GM12873 (cell line): ENCODE measurements around the gene SFXN1.

Experiments used
- TF ChIP-seq, protein P1 (sequence below): IDR thresholded peaks from 2 replicates; pipeline ENCODE4 v1.5.1; 2012; ENCODE audit warnings: low read depth, mild to moderate bottlenecking, moderate library complexity, low read length, control low read depth; ENCODE audit not compliant: insufficient read depth; ENCODE audit errors: missing control alignments

Gene SFXN1

DNA sequence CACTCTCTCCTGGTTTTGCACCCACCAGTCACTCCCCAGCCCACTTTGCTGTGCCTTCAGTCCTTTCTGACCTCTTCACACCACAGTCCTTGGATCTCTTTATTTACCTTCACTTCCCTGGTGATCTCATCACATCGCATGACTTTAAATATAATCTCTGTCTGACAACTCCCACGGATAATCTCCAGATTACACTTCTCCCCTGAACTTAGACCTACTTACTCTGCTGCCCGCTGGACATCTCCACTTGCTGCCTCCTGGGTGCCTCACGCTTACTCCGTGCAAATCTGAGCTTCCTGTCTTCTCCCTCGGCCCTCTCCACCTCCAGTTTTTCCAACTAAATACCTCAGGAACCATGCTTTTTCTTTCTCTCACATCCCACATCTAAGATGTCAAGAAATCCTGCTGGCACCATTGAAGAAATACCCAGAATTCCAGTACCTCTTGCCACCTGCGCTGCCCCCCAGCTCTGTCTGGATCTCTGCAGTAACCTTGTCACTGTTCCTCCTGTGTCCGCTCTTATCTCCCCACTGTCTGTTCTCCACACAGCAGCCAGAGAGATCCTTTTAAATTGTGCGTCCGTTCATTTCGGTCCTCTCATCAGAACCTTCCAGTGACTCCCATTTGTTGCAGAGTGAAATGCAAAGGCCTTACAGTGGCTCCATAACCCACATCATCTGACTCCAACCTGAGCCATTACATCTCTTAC lies 9.3 kb downstream of the SFXN1 start:
- TF ChIP-seq, protein P1, sequence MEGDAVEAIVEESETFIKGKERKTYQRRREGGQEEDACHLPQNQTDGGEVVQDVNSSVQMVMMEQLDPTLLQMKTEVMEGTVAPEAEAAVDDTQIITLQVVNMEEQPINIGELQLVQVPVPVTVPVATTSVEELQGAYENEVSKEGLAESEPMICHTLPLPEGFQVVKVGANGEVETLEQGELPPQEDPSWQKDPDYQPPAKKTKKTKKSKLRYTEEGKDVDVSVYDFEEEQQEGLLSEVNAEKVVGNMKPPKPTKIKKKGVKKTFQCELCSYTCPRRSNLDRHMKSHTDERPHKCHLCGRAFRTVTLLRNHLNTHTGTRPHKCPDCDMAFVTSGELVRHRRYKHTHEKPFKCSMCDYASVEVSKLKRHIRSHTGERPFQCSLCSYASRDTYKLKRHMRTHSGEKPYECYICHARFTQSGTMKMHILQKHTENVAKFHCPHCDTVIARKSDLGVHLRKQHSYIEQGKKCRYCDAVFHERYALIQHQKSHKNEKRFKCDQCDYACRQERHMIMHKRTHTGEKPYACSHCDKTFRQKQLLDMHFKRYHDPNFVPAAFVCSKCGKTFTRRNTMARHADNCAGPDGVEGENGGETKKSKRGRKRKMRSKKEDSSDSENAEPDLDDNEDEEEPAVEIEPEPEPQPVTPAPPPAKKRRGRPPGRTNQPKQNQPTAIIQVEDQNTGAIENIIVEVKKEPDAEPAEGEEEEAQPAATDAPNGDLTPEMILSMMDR, result no peak

DNA sequence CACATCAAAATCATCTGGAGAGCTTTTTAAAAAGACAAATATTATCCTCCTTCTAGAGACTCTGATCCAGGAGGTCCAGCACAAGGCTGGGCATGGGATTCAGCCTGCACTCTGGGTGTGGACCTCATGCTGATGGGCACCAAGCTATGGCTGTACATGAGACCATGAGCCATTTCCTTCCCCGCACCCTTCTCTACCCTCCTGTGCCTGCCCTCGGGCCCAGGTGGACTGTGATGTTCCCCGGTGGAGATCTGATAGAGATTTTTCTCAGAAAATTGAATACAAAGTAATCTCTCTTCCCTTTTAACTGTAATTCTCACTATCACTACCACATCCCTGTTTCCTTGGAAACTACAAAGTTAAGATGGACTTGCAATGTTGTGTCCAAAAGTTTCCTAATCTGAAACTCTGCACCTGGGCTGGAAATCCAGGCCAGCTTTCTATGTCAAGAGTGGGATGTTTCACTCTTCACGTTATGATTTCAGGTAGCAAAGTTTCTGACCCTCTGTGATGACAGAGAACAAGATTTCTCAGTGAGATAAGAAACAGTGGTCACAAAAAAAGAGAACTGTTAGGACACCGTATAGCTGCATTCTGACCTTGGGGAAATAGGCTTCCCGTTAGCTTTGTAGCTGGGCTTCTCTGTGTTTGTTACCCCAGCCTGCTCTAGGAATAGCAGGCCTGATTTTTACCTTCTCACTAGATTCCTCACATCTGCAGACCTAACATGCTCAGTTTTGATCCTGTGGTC lies 11.5 kb downstream of the SFXN1 start:
- TF ChIP-seq, protein P1, result no peak

DNA sequence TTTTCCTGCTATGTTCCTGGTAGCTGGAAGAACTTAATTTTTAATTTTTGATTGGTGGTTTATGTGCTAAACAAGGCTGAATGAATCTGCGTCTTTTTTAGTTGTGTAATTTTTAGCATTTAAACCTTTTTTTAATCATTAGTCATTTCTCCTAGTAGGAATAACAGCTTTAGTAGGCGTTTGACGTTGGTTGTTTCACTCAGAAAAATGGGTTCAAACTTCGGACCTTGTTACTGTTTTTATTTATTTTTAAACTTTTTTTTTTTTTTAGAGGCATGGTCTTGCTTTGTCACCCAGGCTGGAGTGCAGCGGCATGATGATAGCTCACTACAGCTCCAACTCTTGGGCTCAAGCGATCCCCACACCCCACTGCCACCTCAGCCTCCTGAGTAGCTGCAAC lies 12.9 kb downstream of the SFXN1 start:
- TF ChIP-seq, protein P1, result no peak

DNA sequence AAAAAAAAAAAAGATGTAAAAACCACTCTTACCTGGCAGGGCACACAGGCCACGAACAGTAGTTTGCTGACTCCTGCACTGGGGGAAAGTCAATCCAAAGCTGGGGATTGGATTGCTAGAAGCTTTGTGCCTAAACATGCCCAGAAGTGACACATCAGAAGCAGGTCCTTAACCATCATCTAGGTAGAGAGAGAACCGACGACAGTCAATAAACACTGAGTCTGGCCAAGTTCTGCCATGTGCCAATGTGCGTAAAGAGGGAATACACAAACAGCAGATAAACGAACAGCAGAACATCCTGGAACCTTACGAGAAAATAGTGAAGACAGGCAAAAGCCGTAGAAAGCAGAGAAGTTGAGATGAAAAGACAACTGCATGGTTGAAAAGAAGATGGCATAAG lies 14.9 kb downstream of the SFXN1 start:
- TF ChIP-seq, protein P1, result no peak

DNA sequence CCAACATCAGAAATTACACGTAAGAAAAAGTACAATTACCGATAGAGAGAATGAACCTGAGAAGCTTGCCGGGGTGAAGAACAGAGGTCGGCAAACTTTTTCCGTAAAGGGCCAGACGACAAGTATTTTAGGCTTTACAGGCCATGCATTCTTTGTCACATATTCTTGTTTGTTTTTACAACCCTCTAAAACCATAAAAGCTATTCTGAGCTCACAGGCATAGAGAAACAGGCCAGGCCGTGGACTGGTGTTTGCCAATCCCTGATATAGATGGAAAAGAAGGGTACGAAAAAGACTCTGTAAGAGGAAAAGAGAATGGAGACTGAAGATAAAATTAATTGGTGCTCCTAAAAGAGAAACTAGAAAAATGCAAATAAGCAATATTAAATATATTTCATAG lies 15.4 kb downstream of the SFXN1 start:
- TF ChIP-seq, protein P1, result no peak

DNA sequence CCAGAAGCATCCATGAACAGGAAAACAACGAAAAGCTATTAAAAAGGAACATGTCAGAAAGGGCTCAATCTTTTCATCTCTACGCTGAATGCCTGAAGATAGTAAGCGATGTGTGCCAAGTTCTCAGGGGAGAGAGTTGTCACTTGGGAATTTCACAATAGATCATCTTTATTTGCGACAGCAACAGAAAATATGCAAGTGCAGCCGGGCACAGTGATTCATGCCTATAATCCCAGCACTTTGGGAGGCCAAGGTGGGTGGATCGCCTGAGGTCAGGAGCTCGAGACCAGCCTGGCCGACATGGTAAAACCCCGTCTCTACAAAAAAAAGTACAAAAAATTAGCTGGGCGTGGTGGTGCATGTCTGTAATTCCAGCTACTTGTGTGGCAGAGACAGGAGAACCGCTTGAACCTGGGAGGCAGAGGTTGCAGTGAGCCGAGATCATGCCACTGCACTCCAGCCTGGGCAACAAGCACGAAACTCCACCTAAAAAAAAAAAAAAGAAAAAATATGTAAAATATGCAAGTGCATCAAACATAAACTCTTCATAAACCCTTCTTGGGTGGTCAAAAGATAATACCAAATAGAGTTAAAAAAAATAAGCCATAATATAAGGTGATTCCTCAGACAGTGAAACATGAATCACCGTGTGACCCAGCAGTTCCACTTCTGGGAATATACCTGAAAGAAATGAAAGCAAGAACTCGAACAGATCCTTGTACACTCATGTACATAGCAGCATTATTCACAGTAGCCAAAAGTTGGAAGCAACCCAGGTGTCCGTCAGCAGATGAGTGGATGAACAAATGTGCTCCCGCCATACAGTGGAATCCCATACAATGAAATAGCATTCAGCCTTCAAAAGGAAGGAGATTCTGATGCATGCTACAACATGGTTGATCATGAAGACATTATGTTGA lies 16.2 kb downstream of the SFXN1 start:
- TF ChIP-seq, protein P1, result no peak

DNA sequence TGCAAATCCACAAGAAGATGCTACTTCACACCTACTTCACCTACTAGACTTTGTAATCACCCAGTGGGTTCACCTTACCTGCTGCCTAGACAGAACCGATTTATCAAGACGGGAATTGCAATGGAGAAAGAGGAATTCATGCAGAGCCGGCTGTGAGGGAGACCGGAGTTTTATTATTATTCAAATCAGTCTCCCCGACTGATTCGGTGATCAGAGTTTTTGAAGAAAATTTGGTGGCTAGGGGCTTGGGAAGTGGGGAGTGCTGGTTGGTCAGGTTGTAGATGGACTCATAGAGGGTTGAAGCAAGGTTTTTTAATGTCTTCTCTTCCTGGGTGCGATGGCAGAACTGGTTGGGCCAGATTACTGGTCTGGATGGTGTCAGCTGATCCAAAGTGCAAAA lies 23.4 kb downstream of the SFXN1 start:
- TF ChIP-seq, protein P1, result no peak
